Measurements from ENCODE around the gene RPUSD4. TPM values are rescaled to one million over a fixed set of nuclear protein-coding genes. Genes with fewer than 3 reads are reported as not detected.

Gene RPUSD4
- 23.1 and 24.6 TPM in 2 replicates for total RNA-seq

GRCh38 chr11:126211236-126212088 is at the start of gene RPUSD4, which contains the start of gene FAM118B:
TSS of gene RPUSD4 (minus strand) at chr11:126211650. CDS start at chr11:126211638, 12 bp downstream.
TSS of gene FAM118B (plus strand) at chr11:126211782. CDS start at chr11:126235002, 23,220 bp downstream.

Other genes with a start within 250 kb of the RPUSD4 start
- gene CDON, start 148.8 kb downstream of the RPUSD4 start, total RNA-seq, result 7.1 and 8.1 TPM in 2 replicates
- 21.4 and 28.2 TPM in 2 replicates for gene FAM118B, start 132 bp upstream of the RPUSD4 start, total RNA-seq
- gene SRPRA, start 57.2 kb upstream of the RPUSD4 start, total RNA-seq, result 105 and 148 TPM in 2 replicates
- gene FOXRED1, start 57.5 kb upstream of the RPUSD4 start, total RNA-seq, result 13.3 and 14.0 TPM in 2 replicates
- gene TIRAP, start 71.4 kb upstream of the RPUSD4 start, total RNA-seq, result 4.8 and 5.1 TPM in 2 replicates
- 8.6 and 13.7 TPM in 2 replicates for gene DCPS, start 92.4 kb upstream of the RPUSD4 start, total RNA-seq
- gene ST3GAL4, start 144.0 kb upstream of the RPUSD4 start, total RNA-seq, result 31.2 and 35.2 TPM in 2 replicates